ENCODE results near the gene ITPKC.

The ITPKC gene

GRCh38 chr19:40716482-40717324 is at the start of gene ITPKC, which contains the start of gene COQ8B:
Gene ITPKC, plus strand, starts transcription at chr19:40717112. Its CDS starts 24 bp downstream, at chr19:40717136.
Gene COQ8B, minus strand, starts transcription at chr19:40716886. Its CDS starts 2,254 bp downstream, at chr19:40714632.
- peak; percentile 99 to 100 (median 100) for DNase-seq (ENCODE audit: low read depth in 3 of 3)

GRCh38 chr19:40667602-40668001 is 49.3 kb upstream of the ITPKC start:
- no peak for DNase-seq (ENCODE audit: low read depth in 3 of 3)

GRCh38 chr19:40668991-40669614 is 47.8 kb upstream of the ITPKC start:
- DNase-seq (ENCODE audit: low read depth in 3 of 3), result no peak

GRCh38 chr19:40671404-40671803 is 45.5 kb upstream of the ITPKC start:
- no peak for DNase-seq (ENCODE audit: low read depth in 3 of 3)

GRCh38 chr19:40672038-40672437 is 44.9 kb upstream of the ITPKC start:
- no peak for DNase-seq (ENCODE audit: low read depth in 3 of 3)

- DNase-seq (ENCODE audit: low read depth in 3 of 3), result no peak
Observed at GRCh38 chr19:40672573-40673299, 44.2 kb upstream of the ITPKC start.

GRCh38 chr19:40673397-40673796 is 43.5 kb upstream of the ITPKC start:
- DNase-seq (ENCODE audit: low read depth in 3 of 3), result no peak

GRCh38 chr19:40674291-40674690 is 42.6 kb upstream of the ITPKC start:
- no peak for DNase-seq (ENCODE audit: low read depth in 3 of 3)

- DNase-seq (ENCODE audit: low read depth in 3 of 3), result no peak
Observed at GRCh38 chr19:40677156-40677555, 39.8 kb upstream of the ITPKC start.

GRCh38 chr19:40681039-40681438 is 35.9 kb upstream of the ITPKC start:
- no peak for DNase-seq (ENCODE audit: low read depth in 3 of 3)

- DNase-seq (ENCODE audit: low read depth in 3 of 3), result no peak
Observed at GRCh38 chr19:40682431-40682964, 34.4 kb upstream of the ITPKC start.

GRCh38 chr19:40683437-40683836 is 33.5 kb upstream of the ITPKC start:
- DNase-seq (ENCODE audit: low read depth in 3 of 3), result no peak

- DNase-seq (ENCODE audit: low read depth in 3 of 3), result no peak
Observed at GRCh38 chr19:40684280-40684679, 32.6 kb upstream of the ITPKC start.

GRCh38 chr19:40685016-40685526 is 31.8 kb upstream of the ITPKC start:
- DNase-seq (ENCODE audit: low read depth in 3 of 3), result no peak

- DNase-seq (ENCODE audit: low read depth in 3 of 3), result no peak
Observed at GRCh38 chr19:40685563-40685962, 31.3 kb upstream of the ITPKC start.

GRCh38 chr19:40686882-40687524 is 29.9 kb upstream of the ITPKC start:
- DNase-seq (ENCODE audit: low read depth in 3 of 3), result no peak

- DNase-seq (ENCODE audit: low read depth in 3 of 3), result no peak
Observed at GRCh38 chr19:40687525-40688016, 29.3 kb upstream of the ITPKC start.

GRCh38 chr19:40688309-40688708 is 28.6 kb upstream of the ITPKC start:
- no peak for DNase-seq (ENCODE audit: low read depth in 3 of 3)

GRCh38 chr19:40688987-40689338 is 27.9 kb upstream of the ITPKC start:
- no peak for DNase-seq (ENCODE audit: low read depth in 3 of 3)

GRCh38 chr19:40689339-40690049 is 27.4 kb upstream of the ITPKC start:
- no peak for DNase-seq (ENCODE audit: low read depth in 3 of 3)

Data from stimulated activated CD4-positive, alpha-beta T cell treated with anti-CD3 and anti-CD28 coated beads, TNF-alpha, amount 100 ng/mL, for 48 hours (primary cell).